NCI-H345 treated with DMSO at 0.1 percent for 48 hours (cell line): ENCODE data around the gene TMEM167B.
"Not testable (repeated sequence)": the region's sequence is repeated elsewhere in the genome, so short reads cannot be mapped to it uniquely, and the experiment has no call there.

Source experiments
- DNase-seq: peaks from one replicate; lab custom pipeline; 2025; ENCODE audit not compliant: unreplicated experiment; lab: John Stamatoyannopoulos, UW

Gene TMEM167B

GRCh38 chr1:109090196-109091077 is at the start of gene TMEM167B:
TSS of gene TMEM167B (plus strand) at chr1:109090764. CDS start at chr1:109090873, 109 bp downstream.
- DNase-seq: peak; percentile 78

GRCh38 chr1:109040989-109041620 is 49.5 kb upstream of the TMEM167B start:
- no peak for DNase-seq

GRCh38 chr1:109041621-109042468 is 48.7 kb upstream of the TMEM167B start, which contains the start of gene WDR47:
TSS of gene WDR47 (minus strand) at chr1:109042102. CDS start at chr1:109023512, 18,590 bp downstream.
- peak; percentile 83 for DNase-seq

- no peak for DNase-seq
These were observed 45.0 kb upstream of the TMEM167B start for GRCh38 chr1:109045595-109045994.

GRCh38 chr1:109046671-109047070 is 43.9 kb upstream of the TMEM167B start:
- DNase-seq: no peak

- no peak for DNase-seq
These were observed 43.2 kb upstream of the TMEM167B start for GRCh38 chr1:109047339-109047738.

- DNase-seq: no peak
These were observed 42.2 kb upstream of the TMEM167B start for GRCh38 chr1:109048335-109048734.

GRCh38 chr1:109050228-109050995 is 40.2 kb upstream of the TMEM167B start:
- DNase-seq: no peak

GRCh38 chr1:109052145-109052544 is 38.4 kb upstream of the TMEM167B start:
- not testable (repeated sequence) for DNase-seq

GRCh38 chr1:109056064-109056463 is 34.5 kb upstream of the TMEM167B start:
- DNase-seq: no peak

GRCh38 chr1:109059026-109059425 is 31.5 kb upstream of the TMEM167B start:
- no peak for DNase-seq

GRCh38 chr1:109060707-109061106 is 29.9 kb upstream of the TMEM167B start:
- DNase-seq: no peak

- no peak for DNase-seq
These were observed 29.4 kb upstream of the TMEM167B start for GRCh38 chr1:109061183-109061582.

GRCh38 chr1:109065137-109065536 is 25.4 kb upstream of the TMEM167B start:
- DNase-seq: no peak

GRCh38 chr1:109067883-109068282 is 22.7 kb upstream of the TMEM167B start:
- no peak for DNase-seq

GRCh38 chr1:109069294-109069693 is 21.3 kb upstream of the TMEM167B start:
- no peak for DNase-seq

GRCh38 chr1:109075531-109076490 is 14.8 kb upstream of the TMEM167B start, which contains the start of gene TAF13:
TSS of gene TAF13 (minus strand) at chr1:109076003. CDS start at chr1:109075947, 56 bp downstream.
- DNase-seq: peak; percentile 94

GRCh38 chr1:109078317-109078716 is 12.2 kb upstream of the TMEM167B start:
- no peak for DNase-seq

- DNase-seq: no peak
These were observed 11.3 kb upstream of the TMEM167B start for GRCh38 chr1:109079240-109079622.
